GM12891 (cell line): Measurements from ENCODE around the gene RDM1.

ENCODE experiments used
- DNase-seq: peaks from one replicate; pipeline ENCODE4 v3.0.0; 2011; ENCODE audit warnings: low spot score; ENCODE audit not compliant: insufficient read length
- FAIRE-seq: peaks from 2 replicates; lab custom pipeline; 2011; peaks lifted over from hg19 to GRCh38; lab: Jason Lieb, UNC
- PAX5 ChIP-seq: IDR thresholded peaks from 2 replicates; pipeline ENCODE4 v1.6.1; 2011; ENCODE audit warnings: low read length, moderate library complexity, mild to moderate bottlenecking; ENCODE audit not compliant: insufficient read depth, severe bottlenecking
- POLR2A ChIP-seq: IDR thresholded peaks from 2 replicates; pipeline ENCODE4 v1.6.1; 2011; ENCODE audit warnings: low read depth, low read length, control low read depth
- POLR2AphosphoS5 ChIP-seq: IDR thresholded peaks from 2 replicates; pipeline ENCODE4 v1.6.1; 2011; ENCODE audit warnings: low read depth, low read length, control low read depth
- POU2F2 ChIP-seq: IDR thresholded peaks from 2 replicates; pipeline ENCODE4 v1.6.1; 2011; ENCODE audit warnings: low read depth, mild to moderate bottlenecking, control low read depth, low read length, moderate library complexity
- SPI1 ChIP-seq: IDR thresholded peaks from 2 replicates; pipeline ENCODE4 v1.6.1; 2011; ENCODE audit warnings: low read depth, low read length, control low read depth
- TAF1 ChIP-seq: IDR thresholded peaks from 2 replicates; pipeline ENCODE4 v1.6.1; 2011; ENCODE audit warnings: low read depth, low read length, control low read depth

RDM1 gene

DNA sequence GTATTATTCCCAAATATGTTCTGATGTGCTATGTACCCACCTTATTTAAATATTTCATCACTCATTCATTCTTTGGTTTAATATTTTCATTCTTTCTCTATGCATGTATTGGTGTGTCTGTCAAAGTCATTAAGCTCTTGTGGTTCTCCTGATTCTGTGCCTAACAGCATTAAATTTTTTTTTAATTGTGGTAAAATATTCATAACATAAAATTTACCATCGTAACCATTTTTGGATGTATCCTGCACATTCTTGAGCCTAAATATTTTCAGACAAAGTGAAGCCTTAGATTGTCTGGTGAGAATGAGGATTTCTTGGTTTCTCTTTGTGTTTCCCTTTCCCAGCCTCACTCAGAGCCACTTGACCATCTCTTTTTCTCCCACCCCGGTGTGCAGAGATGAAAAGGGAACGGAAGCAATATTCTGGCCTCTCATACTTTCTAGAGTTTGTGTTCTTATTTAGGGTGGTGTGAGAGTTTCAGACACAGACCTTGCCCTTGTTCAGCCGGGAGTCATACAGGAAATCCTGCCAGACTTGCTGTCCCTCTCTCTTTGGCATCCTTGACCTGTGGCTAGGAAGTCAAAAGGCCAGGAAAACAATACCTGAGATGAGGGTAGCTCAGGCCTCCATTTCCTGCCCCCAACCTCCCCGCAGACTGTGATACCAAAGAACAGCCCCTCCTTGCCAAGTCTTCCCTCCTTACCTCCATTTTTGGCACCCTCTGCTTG lies 55.3 kb downstream of the RDM1 start:
- DNase-seq (no peak), FAIRE-seq (no peak)
- TF ChIP-seq POLR2A = no peak
- no peak for TF ChIP-seq POU2F2

DNA sequence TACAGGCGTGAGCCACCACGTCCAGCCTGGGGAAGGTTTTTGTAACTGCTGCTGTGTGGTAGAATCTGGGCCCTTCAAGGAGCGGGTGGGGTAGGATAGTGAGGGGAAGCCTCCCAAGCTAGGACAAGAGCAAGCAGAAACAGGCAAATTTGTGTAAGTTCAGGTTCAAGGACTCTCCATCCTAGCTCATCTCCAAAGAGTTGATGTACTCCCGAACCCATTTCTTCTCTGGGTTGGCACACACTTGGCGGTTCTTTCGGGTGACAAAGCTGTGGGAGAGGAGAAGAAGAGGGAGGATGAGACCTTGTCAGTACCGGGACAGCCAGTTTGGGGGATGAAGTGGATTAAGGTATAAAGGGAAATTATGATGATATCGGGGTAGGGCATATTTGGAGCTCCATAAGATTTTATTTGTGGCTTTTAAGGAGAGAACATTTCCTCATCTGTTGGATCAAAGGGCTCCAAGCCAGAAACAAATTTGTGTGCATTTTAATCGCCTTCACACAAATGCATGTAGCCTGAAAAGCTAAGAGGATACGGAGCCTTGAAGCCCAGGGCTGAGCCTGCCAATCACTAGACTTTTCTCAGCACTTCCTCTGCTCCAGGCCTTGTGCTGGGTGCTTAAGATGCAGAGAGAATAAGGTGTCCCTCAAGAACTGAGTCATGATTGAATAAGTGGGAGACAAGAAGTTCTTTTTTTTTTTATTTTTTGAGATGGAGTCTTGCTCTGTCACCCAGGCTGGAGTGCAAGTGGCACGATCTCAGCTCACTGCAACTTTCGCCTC lies 58.2 kb downstream of the RDM1 start:
- FAIRE-seq = no peak

DNA sequence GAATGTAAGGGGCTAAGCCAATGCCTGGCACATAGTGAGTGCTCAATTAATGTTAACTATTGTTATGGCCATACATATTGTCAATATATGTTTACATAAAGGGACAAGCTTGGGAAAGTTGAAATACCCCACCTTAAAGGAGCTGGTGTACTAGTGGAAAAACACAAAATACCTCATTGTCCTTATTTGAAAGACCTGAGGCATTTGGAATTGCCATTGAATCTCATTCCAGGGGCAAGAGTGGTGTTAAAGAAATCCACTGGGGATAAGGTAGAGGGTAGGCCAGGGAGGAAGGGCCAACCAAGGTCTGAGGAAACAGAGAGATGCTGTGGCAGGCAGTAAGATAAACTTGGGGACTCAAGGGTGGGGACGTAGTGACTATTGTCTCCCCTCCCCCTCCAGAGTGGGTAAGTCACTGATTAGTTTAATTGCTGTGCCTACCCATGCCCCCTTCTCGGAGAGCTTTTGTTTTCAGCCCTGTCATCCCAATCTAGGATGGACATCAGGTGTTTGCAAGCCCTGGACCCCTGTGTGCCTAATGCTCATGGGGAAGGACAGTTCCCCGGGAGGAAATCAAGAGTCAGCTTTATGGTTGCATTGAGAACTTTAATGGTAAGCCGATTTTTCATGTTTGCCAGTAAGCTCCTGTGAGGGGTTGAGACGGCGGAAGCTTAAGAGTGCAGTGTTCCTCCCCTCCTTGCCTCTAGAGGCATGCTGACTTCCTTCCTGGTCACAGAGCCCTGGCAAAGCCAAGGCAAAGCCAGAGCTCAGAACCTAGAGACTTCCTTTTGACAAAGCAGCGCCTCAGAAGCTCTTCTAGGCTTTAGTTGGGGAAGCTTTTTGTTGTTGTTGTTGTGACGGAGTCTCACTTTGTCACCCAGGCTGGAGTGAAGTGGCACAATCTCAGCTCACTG lies 59.4 kb downstream of the RDM1 start:
- FAIRE-seq (no peak), DNase-seq (no peak)
- TF ChIP-seq POLR2A = no peak
- TF ChIP-seq PAX5 = no peak
- 0 out of 2 replicates have a peak, but pooled peaks have one; percentile 8 for TF ChIP-seq SPI1
- no peak for TF ChIP-seq TAF1
- TF ChIP-seq POU2F2 = no peak

More for the DNA sequence above, 58.2 kb downstream of the RDM1 start:
- DNase-seq = no peak
- no peak for TF ChIP-seq POLR2AphosphoS5
- no peak for TF ChIP-seq TAF1
- TF ChIP-seq SPI1 = no peak
- TF ChIP-seq PAX5 = no peak
- no peak for TF ChIP-seq POLR2A
- TF ChIP-seq POU2F2 = no peak

DNA sequence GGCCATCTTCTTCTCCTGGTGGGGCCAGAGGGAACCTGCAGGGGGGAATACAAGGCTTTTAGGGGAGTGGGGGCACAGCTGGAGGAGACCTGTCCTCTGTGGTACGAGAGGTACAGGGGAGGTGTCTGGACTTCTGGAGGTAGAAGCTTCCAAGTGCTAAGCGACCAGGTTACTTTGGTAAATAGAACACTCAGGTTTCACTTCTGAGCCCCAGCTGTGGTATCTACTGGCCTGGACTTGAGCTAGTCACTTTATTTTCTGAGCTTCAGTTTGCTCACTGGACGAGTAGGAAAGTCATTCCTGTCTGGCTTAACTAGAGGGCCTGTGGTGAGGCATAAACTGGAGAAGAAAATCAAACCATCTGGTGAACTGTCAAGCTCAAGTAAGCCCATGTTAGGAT lies 61.8 kb downstream of the RDM1 start, which contains the start of gene HEATR9:
HEATR9 (minus strand) TSS at position 155 of the 400 bp plus-strand sequence; CDS start at position 6, 149 bp downstream.
- TF ChIP-seq POLR2A (no peak), POU2F2 (no peak), SPI1 (no peak), POLR2AphosphoS5 (no peak), TAF1 (no peak), PAX5 (no peak)
- FAIRE-seq = no peak
- DNase-seq = no peak
